ENCODE measurements around the gene WFIKKN1.

The WFIKKN1 gene

GRCh38 chr16:673399-673991 is 42.7 kb downstream of the WFIKKN1 start:
- TF ChIP-seq SNAI2 (CRISPR knock-in tag; IDR thresholded peaks at IDR 0.05) (no peak), CREB5 (CRISPR knock-in tag; IDR thresholded peaks at IDR 0.05; ENCODE audit: low read depth) (no peak), ZNF565 (CRISPR knock-in tag; conservative IDR thresholded peaks at IDR 0.05; ENCODE audit: low read depth) (no peak), PATZ1 (CRISPR knock-in tag; IDR thresholded peaks at IDR 0.05; ENCODE audit: borderline replicate concordance) (no peak), ZNF70 (CRISPR knock-in tag; IDR thresholded peaks at IDR 0.05) (no peak), TCF4 (CRISPR knock-in tag; IDR thresholded peaks at IDR 0.05; ENCODE audit: borderline replicate concordance) (no peak), TOX (CRISPR knock-in tag; IDR thresholded peaks at IDR 0.05; ENCODE audit: borderline replicate concordance) (no peak), CSDC2 (CRISPR knock-in tag; IDR thresholded peaks at IDR 0.05) (no peak), RARB (CRISPR knock-in tag; IDR thresholded peaks at IDR 0.05) (no peak), ZNF8 (CRISPR knock-in tag; IDR thresholded peaks at IDR 0.05) (no peak), ZFP30 (CRISPR knock-in tag; IDR thresholded peaks at IDR 0.05) (no peak), TSHZ2 (CRISPR knock-in tag; IDR thresholded peaks at IDR 0.05) (no peak)
- ATAC-seq = no peak

GRCh38 chr16:674214-674881 is 43.6 kb downstream of the WFIKKN1 start:
- TF ChIP-seq ESRRG (CRISPR knock-in tag; IDR thresholded peaks at IDR 0.05) (no peak), ZFP3 (CRISPR knock-in tag; IDR thresholded peaks at IDR 0.05) (no peak)
- ATAC-seq = no peak

- no peak for TF ChIP-seq ARNTL (CRISPR knock-in tag; IDR thresholded peaks at IDR 0.05; ENCODE audit: borderline replicate concordance, low read depth)
- TF ChIP-seq GLIS3 (CRISPR knock-in tag; IDR thresholded peaks at IDR 0.05) = peak; percentile 60; the same call in 1 of the 2 replicates
- no peak for TF ChIP-seq OSR1 (CRISPR knock-in tag; IDR thresholded peaks at IDR 0.05)
- no peak for TF ChIP-seq TSHZ2 (CRISPR knock-in tag; IDR thresholded peaks at IDR 0.05)
- no peak for ATAC-seq
These were observed 44.4 kb downstream of the WFIKKN1 start, which contains the start of gene RHBDL1 for GRCh38 chr16:674968-675883. Gene RHBDL1, plus strand, starts transcription at chr16:675671. Its CDS starts 120 bp downstream, at chr16:675791.

Measured in SK-N-SH treated with all-trans-retinoic acid at 6 μM for 48 hours (cell line).